ENCODE data around the gene RUFY1.
"Not testable (repeated sequence)": the region's sequence is repeated elsewhere in the genome, so short reads cannot be mapped to it uniquely, and the experiment has no call there.

The RUFY1 gene

DNA sequence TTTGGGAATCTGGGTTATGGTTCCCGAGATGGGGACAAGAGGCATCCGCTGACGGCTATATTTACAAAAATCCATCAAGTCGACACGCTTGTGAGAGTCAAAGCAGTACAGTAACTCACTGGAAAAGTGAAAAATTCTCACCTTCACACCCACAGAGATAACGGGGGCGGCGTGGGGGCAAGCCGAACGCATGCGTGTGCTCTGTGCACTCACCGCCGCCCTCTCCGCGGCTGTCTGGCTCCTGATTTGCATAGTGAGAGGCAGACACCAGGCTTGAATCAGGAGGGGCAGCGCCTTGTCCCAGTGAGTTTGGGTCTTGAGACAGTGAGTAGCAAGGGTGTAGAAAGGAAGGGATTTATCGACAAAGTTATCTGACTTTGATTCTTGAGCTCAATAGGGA, 32.0 kb upstream of the RUFY1 start:
- H3F3A ChIP-seq (ENCODE audit: insufficient read depth, low read length); H3K36me3 ChIP-seq (ENCODE audit: insufficient read depth, low read length); H3K27me3 ChIP-seq (ENCODE audit: insufficient read depth, low read length); H3K4me3 ChIP-seq (ENCODE audit: low read depth, low read length, poor library complexity, severe bottlenecking); H3K79me2 ChIP-seq (ENCODE audit: insufficient read depth, low read length); H3K9ac ChIP-seq (ENCODE audit: low read length); H3K9me3 ChIP-seq (ENCODE audit: low read length); H3K9me2 ChIP-seq (ENCODE audit: low read depth, low read length); H2AFZ ChIP-seq (ENCODE audit: low read length); H4K20me1 ChIP-seq (ENCODE audit: insufficient read depth, low read length); H3K27ac ChIP-seq (ENCODE audit: low read depth, low read length, poor library complexity, severe bottlenecking): not testable (repeated sequence)
- Histone ChIP-seq H3K4me2 (ENCODE audit: low read length) (peak overlapping the region; percentile 29; the same call in 1 of the 2 replicates), H3K4me1 (ENCODE audit: insufficient read depth, low read length, severe bottlenecking) (peaks cover 14% of the 10 kb centered on the region)

DNA sequence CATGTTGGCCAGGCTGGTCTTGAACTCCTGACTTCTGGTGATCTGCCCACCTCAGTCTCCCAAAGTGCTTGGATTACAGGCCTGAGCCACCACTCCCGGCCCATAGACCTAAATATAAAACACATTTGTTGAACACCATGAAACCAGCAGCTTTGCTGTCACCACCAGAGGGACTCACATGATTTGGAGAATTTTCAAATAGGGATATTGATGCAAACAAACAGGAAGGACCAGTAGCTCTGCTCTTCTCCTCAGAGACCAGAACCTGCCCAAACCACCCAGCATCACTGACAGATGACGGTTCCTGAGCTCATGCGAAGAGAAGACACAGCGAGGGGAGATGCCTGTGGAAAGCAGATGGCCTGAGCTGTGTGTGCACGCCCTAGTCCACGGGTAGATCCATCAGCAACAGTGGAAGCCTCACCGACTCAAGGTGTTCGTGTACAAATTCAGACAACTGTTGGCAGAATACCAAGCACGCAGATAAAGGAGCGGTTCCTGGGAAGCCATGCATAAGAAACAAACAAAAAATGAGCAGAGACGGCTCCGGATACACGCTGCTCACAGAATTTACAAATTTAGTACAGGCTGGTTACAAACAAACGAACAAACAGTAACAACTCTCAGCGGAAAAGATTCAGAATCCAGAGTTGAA, 30.8 kb upstream of the RUFY1 start:
- not testable (repeated sequence) for H3K9me2 ChIP-seq (ENCODE audit: low read depth, low read length); H3K9me3 ChIP-seq (ENCODE audit: low read length); H3F3A ChIP-seq (ENCODE audit: insufficient read depth, low read length); H3K79me2 ChIP-seq (ENCODE audit: insufficient read depth, low read length); H4K20me1 ChIP-seq (ENCODE audit: insufficient read depth, low read length); H3K36me3 ChIP-seq (ENCODE audit: insufficient read depth, low read length); H3K27me3 ChIP-seq (ENCODE audit: insufficient read depth, low read length)
- peaks cover 14% of the 10 kb centered on the region for H3K4me1 ChIP-seq (ENCODE audit: insufficient read depth, low read length, severe bottlenecking)
- H2AFZ ChIP-seq (ENCODE audit: low read length), result peak overlapping the region; percentile 59; the same call in 1 of the 2 replicates
- peak overlapping the region; percentile 28 for H3K4me3 ChIP-seq (ENCODE audit: low read depth, low read length, poor library complexity, severe bottlenecking)
- peak overlapping the region; percentile 49 for H3K27ac ChIP-seq (ENCODE audit: low read depth, low read length, poor library complexity, severe bottlenecking)
- TF ChIP-seq, protein P1, sequence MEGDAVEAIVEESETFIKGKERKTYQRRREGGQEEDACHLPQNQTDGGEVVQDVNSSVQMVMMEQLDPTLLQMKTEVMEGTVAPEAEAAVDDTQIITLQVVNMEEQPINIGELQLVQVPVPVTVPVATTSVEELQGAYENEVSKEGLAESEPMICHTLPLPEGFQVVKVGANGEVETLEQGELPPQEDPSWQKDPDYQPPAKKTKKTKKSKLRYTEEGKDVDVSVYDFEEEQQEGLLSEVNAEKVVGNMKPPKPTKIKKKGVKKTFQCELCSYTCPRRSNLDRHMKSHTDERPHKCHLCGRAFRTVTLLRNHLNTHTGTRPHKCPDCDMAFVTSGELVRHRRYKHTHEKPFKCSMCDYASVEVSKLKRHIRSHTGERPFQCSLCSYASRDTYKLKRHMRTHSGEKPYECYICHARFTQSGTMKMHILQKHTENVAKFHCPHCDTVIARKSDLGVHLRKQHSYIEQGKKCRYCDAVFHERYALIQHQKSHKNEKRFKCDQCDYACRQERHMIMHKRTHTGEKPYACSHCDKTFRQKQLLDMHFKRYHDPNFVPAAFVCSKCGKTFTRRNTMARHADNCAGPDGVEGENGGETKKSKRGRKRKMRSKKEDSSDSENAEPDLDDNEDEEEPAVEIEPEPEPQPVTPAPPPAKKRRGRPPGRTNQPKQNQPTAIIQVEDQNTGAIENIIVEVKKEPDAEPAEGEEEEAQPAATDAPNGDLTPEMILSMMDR (IDR thresholded peaks at IDR 0.05; ENCODE audit: low read length), result peak; percentile 33; the same call in 1 of the 2 replicates
- peak overlapping the region; percentile 54; the same call in 1 of the 2 replicates for H3K4me2 ChIP-seq (ENCODE audit: low read length)
- peak overlapping the region; percentile 22; the same call in 1 of the 2 replicates for H3K9ac ChIP-seq (ENCODE audit: low read length)

DNA sequence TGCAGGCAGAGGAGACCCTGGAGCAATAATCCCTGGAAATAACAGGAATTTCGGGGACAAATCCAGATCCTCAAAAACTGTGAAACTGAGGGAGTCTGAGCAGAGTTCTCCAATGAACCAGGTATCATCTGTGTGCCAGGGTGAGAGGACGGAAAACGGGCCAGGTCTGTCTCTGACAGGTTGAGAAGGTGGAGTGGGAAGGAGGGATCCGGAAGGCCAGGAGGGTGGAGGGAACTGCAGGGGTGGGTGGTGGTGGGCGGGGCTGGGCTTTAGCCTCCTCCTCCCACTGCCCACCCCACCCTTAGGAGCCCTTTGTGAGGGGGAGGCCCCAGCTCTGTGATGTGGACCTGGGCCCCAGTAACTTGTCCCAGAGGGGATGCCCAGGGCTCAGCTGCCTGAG, 28.2 kb upstream of the RUFY1 start:
- peaks cover 14% of the 10 kb centered on the region for H3K4me1 ChIP-seq (ENCODE audit: insufficient read depth, low read length, severe bottlenecking)
- H3K27me3 ChIP-seq (ENCODE audit: insufficient read depth, low read length), result not testable (repeated sequence)

DNA sequence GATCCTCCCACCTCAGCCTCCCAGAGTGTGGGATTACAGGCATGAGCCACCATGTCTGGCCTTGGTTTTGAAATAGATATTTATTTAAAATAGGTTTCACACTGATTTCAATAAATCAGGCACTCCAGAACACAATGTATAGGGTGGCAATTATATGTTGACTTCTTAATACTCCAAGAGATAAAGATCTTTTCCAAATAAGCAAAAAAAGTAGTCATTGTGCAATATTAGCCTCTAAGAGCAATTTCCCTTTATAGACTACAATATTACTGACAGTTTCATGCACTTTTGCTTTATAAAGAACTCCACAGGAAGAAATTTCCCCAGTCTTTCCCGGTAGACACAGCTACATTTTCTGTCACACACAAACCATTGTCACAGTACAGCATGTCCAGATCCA, 23.4 kb upstream of the RUFY1 start:
- TF ChIP-seq, protein P1 (IDR thresholded peaks at IDR 0.05; ENCODE audit: low read length), result no peak
- Histone ChIP-seq H4K20me1 (ENCODE audit: insufficient read depth, low read length) (no peaks in the 10 kb centered on the region), H3K27ac (ENCODE audit: low read depth, low read length, poor library complexity, severe bottlenecking) (no peak overlapping the region), H3K4me1 (ENCODE audit: insufficient read depth, low read length, severe bottlenecking) (peaks cover 15% of the 10 kb centered on the region), H3K79me2 (ENCODE audit: insufficient read depth, low read length) (no peaks in the 10 kb centered on the region), H3K36me3 (ENCODE audit: insufficient read depth, low read length) (no peaks in the 10 kb centered on the region), H2AFZ (ENCODE audit: low read length) (no peak overlapping the region), H3K27me3 (ENCODE audit: insufficient read depth, low read length) (peaks cover 4% of the 10 kb centered on the region; the same call in 1 of the 2 replicates), H3K9me3 (ENCODE audit: low read length) (no peaks in the 10 kb centered on the region), H3K9me2 (ENCODE audit: low read depth, low read length) (no peaks in the 10 kb centered on the region), H3K9ac (ENCODE audit: low read length) (no peak overlapping the region), H3K4me2 (ENCODE audit: low read length) (no peak overlapping the region), H3F3A (ENCODE audit: insufficient read depth, low read length) (no peaks in the 10 kb centered on the region), H3K4me3 (ENCODE audit: low read depth, low read length, poor library complexity, severe bottlenecking) (no peak overlapping the region)

More for the DNA sequence above, 28.2 kb upstream of the RUFY1 start:
- not testable (repeated sequence) for H2AFZ ChIP-seq (ENCODE audit: low read length); H3K27ac ChIP-seq (ENCODE audit: low read depth, low read length, poor library complexity, severe bottlenecking); H3F3A ChIP-seq (ENCODE audit: insufficient read depth, low read length); H3K79me2 ChIP-seq (ENCODE audit: insufficient read depth, low read length); H4K20me1 ChIP-seq (ENCODE audit: insufficient read depth, low read length); H3K9ac ChIP-seq (ENCODE audit: low read length); H3K4me3 ChIP-seq (ENCODE audit: low read depth, low read length, poor library complexity, severe bottlenecking); H3K9me2 ChIP-seq (ENCODE audit: low read depth, low read length); H3K36me3 ChIP-seq (ENCODE audit: insufficient read depth, low read length); H3K4me2 ChIP-seq (ENCODE audit: low read length); H3K9me3 ChIP-seq (ENCODE audit: low read length)

Measured in OCI-LY1 (cell line).